Gastroesophageal sphincter (tissue), 3 donors: ENCODE measurements around the gene FAM20A.

ENCODE experiments used
- CTCF ChIP-seq, 4 experiments: fragments of 200-600 bp in 2 of 4; fragments of 450-650 bp in 2 of 4; sonication (generic) in 1 of 4; IDR thresholded peaks; one replicate each; pipeline ENCODE4 v1.5.1; 2017 to 2019; ENCODE audit warnings: antibody characterized with exemption in 4 of 4, mild to moderate bottlenecking in 2 of 4, moderate library complexity in 2 of 4
- POLR2A ChIP-seq, 2 donors: fragments of 450-650 bp; IDR thresholded peaks; one replicate each; pipeline ENCODE4 v1.6.1; 2017; ENCODE audit warnings: antibody characterized with exemption in 2 of 2, mild to moderate bottlenecking in 2 of 2, moderate library complexity in 1 of 2

- TF ChIP-seq CTCF (IDR thresholded peaks at IDR 0.05) (no peak), POLR2A (IDR thresholded peaks at IDR 0.05) (no peak)
Observed at GRCh38 chr17:68603656-68604055, 2.5 kb upstream of the FAM20A start.
